Vagina (tissue), 2 donors: ENCODE results near the gene KDM4B.

Experiments
- CTCF ChIP-seq, 3 experiments: fragments of 450-650 bp in 2 of 3; fragments of 200-600 bp in 1 of 3; sonication (generic) in 1 of 3; IDR thresholded peaks; one replicate each; pipeline ENCODE4 v1.5.1; 2017 to 2019; ENCODE audit warnings: antibody characterized with exemption in 3 of 3, mild to moderate bottlenecking in 2 of 3, moderate library complexity in 2 of 3
- POLR2A ChIP-seq, 2 donors: fragments of 450-650 bp; IDR thresholded peaks; one replicate each; pipeline ENCODE4 v1.6.1; 2017; ENCODE audit warnings: antibody characterized with exemption in 2 of 2, mild to moderate bottlenecking in 2 of 2, moderate library complexity in 2 of 2

DNA sequence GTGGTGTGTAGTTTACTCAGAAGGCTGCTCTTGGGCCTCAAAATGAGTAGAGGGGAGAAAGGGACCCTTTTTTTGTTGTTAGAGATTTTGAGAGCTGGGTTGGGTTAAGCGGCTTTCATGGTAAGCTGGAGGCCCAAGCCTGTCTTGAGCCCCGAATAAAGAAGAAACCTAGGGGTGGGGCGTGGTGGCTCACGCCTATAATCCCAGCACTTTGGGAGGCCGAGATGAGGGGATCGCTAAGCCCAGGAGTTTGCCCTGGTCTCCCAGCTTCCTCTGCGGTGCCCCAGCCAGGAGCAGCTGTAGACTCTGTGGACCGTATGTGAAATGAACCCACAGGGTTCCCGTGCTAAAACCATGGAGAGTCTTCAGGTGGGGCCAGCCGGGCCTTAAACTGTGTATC, 56.1 kb downstream of the KDM4B start:
- TF ChIP-seq CTCF (IDR thresholded peaks at IDR 0.05) (no peak), POLR2A (IDR thresholded peaks at IDR 0.05) (no peak)
